ENCODE results near the gene NACC2.

GRCh38 chr9:136142414-136142796 lies 47.3 kb upstream of the NACC2 start:
- TF ChIP-seq CTCF (IDR thresholded peaks at IDR 0.05 in 8 of 11, conservative IDR thresholded peaks at IDR 0.05 in 3 of 11) (no peak), POLR2A (IDR thresholded peaks at IDR 0.05) (no peak), POLR2AphosphoS5 (IDR thresholded peaks at IDR 0.05) (no peak)
